ENCODE measurements around the gene PGRMC2.

PGRMC2 gene

DNA sequence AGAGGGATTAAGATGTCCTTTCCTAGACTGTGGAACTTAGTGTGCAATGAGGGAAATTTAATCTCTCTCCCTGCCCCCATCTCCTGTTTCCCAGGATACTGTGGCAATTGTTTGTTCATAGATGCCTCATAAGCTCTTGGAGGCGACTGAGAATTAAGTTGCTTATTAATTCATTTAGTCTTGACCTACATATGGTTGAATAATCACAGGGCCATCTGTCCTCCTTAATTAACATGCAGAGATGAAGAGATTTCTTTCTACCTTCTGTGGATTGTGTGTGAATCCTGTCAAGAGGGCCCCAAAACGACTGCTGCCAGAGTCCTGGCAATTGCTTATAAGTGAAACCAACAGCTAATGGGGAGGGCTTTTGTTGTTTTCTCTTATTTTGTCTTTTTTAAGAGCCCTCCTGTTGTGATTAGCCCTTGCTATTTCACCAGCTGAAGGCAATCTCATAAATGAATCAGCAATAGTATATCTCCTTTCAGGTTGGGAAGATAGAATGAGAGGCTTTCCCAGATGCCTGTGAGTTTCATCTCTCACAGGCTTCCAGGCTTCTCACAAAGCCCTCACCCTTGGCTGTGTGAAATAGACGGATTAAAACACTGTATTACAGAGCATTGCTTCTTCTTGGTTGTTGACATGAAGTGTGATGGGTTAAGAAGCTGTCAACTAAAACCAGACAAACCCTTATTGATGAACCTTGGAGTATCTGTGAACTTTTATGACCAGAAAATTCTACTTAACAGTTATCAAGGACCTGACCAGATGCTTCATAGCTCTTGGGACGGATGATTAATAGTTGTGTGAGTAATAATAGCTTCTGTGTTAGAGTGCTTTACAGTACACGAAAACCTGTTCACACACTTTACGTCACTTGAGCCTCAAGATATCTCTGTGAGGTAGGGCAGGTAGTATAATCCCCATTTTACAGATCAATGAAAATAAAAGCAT lies 58.5 kb downstream of the PGRMC2 start:
- no peak overlapping the region for H3K4me2 ChIP-seq (ENCODE audit: low read length, poor library complexity, severe bottlenecking)
- H4K8ac ChIP-seq (ENCODE audit: low read length), result no peak overlapping the region
- WGBS, result 69% methylated on average over 3 of the region's 6 CpGs
- no peak overlapping the region for H2AK5ac ChIP-seq (ENCODE audit: low read length, severe bottlenecking)
- no peak overlapping the region for H2BK120ac ChIP-seq (ENCODE audit: low read depth, low read length)
- no peak overlapping the region for H4K91ac ChIP-seq (ENCODE audit: low read length)
- no peak overlapping the region for H3K23ac ChIP-seq (ENCODE audit: low read length in 2 of 2)
- H2BK5ac ChIP-seq (ENCODE audit: low read depth, low read length, poor library complexity, severe bottlenecking), result no peak overlapping the region
- H3K18ac ChIP-seq (ENCODE audit: low read depth in 1 of 2, low read length in 2 of 2), result no peak overlapping the region
- no peaks in the 10 kb centered on the region for H3K27me3 ChIP-seq (ENCODE audit: control insufficient read depth in 1 of 2, insufficient read depth in 1 of 2, low read length in 2 of 2)
- no peaks in the 10 kb centered on the region for H3K9me3 ChIP-seq (ENCODE audit: control insufficient read depth, low read length)
- H3K4me3 ChIP-seq (ENCODE audit: insufficient read depth in 1 of 2, low read depth in 1 of 2, low read length in 2 of 2), result no peak overlapping the region
- H2BK15ac ChIP-seq (ENCODE audit: low read depth, poor library complexity, severe bottlenecking), result no peak overlapping the region
- peak overlapping the region; percentile 46 for H3K27ac ChIP-seq (ENCODE audit: low read length, poor library complexity, severe bottlenecking)
- peaks cover 4% of the 10 kb centered on the region for H3K4me1 ChIP-seq (ENCODE audit: control insufficient read depth, insufficient read depth, low read depth, low read length)
- H2AFZ ChIP-seq (ENCODE audit: low read depth, low read length), result no peak overlapping the region
- no peak overlapping the region for H2BK12ac ChIP-seq (ENCODE audit: low read length in 2 of 2)
- H3K79me1 ChIP-seq (replicated peaks; ENCODE audit: low read length, poor library complexity, severe bottlenecking), result no peaks in the 10 kb centered on the region
- peak; percentile 34 for DNase-seq
- no peak overlapping the region for H3K14ac ChIP-seq (ENCODE audit: low read length in 2 of 2)
- no peaks in the 10 kb centered on the region for H3K36me3 ChIP-seq (ENCODE audit: control insufficient read depth in 1 of 2, insufficient read depth in 2 of 2, low read depth in 1 of 2, low read length in 2 of 2)
- no peak overlapping the region for H3K4ac ChIP-seq (ENCODE audit: low read depth in 1 of 2, low read length in 2 of 2)
- H3K9ac ChIP-seq (ENCODE audit: low read length), result peak overlapping the region; percentile 30

DNA sequence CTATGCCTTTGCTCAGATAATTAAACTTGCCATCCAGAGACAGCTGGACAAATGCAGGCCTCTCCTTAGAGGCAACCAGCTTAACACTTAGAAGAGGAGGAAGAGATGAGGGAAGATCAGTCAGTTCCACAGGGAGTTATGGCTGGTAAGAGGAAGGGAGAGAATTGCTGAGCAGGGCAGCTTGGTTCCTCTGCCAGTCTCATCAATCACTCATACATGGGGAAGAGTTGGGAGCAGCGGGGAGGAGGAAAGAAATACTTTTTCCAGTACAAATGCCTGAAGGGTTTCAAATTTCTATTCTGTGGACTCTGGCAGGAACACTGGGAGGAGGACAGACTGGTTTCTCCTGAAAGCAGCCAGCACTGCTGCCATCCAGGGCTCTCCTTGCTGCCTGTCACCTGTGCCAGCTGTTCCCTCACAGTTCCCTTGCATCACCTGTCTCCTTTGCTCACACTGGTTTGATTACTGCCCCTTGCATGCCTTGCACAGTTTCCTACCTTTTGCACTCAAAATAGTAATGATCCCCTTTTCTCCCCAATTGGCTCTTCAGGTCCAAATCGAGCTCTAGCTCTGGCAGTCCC lies 59.5 kb downstream of the PGRMC2 start:
- Histone ChIP-seq H3K18ac (ENCODE audit: low read depth in 1 of 2, low read length in 2 of 2) (peak overlapping the region in 1 of 2 experiments; percentile 12), H3K27ac (ENCODE audit: low read length, poor library complexity, severe bottlenecking) (peak overlapping the region; percentile 71), H3K36me3 (ENCODE audit: control insufficient read depth in 1 of 2, insufficient read depth in 2 of 2, low read depth in 1 of 2, low read length in 2 of 2) (no peaks in the 10 kb centered on the region), H3K79me1 (replicated peaks; ENCODE audit: low read length, poor library complexity, severe bottlenecking) (no peaks in the 10 kb centered on the region), H2BK12ac (ENCODE audit: low read length in 2 of 2) (no peak overlapping the region), H3K4me3 (ENCODE audit: insufficient read depth in 1 of 2, low read depth in 1 of 2, low read length in 2 of 2) (no peak overlapping the region), H3K9ac (ENCODE audit: low read length) (no peak overlapping the region), H3K4ac (ENCODE audit: low read depth in 1 of 2, low read length in 2 of 2) (no peak overlapping the region), H2BK120ac (ENCODE audit: low read depth, low read length) (peak overlapping the region; percentile 73), H2BK15ac (ENCODE audit: low read depth, poor library complexity, severe bottlenecking) (no peak overlapping the region), H3K4me2 (ENCODE audit: low read length, poor library complexity, severe bottlenecking) (no peak overlapping the region), H3K23ac (ENCODE audit: low read length in 2 of 2) (no peak overlapping the region), H4K91ac (ENCODE audit: low read length) (no peak overlapping the region), H2BK5ac (ENCODE audit: low read depth, low read length, poor library complexity, severe bottlenecking) (no peak overlapping the region), H2AFZ (ENCODE audit: low read depth, low read length) (no peak overlapping the region), H3K27me3 (ENCODE audit: control insufficient read depth in 1 of 2, insufficient read depth in 1 of 2, low read length in 2 of 2) (no peaks in the 10 kb centered on the region), H2AK5ac (ENCODE audit: low read length, severe bottlenecking) (peak overlapping the region; percentile 80), H3K4me1 (ENCODE audit: control insufficient read depth, insufficient read depth, low read depth, low read length) (peaks cover 6% of the 10 kb centered on the region), H3K9me3 (ENCODE audit: control insufficient read depth, low read length) (no peaks in the 10 kb centered on the region), H4K8ac (ENCODE audit: low read length) (peak overlapping the region; percentile 3), H3K14ac (ENCODE audit: low read length in 2 of 2) (no peak overlapping the region)
- no peak for DNase-seq
- 90% methylated on average over 1 of the region's 2 CpGs for WGBS

DNA sequence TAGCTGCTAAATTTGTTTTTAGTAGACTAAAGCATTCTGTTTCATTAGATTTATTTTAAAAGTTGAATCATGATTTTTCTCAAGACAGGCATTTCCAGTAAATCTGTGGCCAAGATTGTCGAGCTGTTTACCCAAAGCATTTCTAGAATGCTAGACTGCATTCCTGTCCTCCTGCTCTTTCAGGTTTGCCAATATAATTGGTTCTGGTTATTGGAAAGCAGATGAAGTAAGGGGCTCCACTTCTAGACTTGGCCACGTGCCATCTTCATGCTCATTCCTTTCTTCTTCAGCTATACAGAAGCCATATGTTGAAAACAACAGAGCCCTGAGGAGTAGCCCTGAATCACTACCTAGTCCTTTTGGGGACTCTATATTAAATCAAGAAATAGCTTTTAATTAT lies 62.5 kb downstream of the PGRMC2 start:
- H4K91ac ChIP-seq (ENCODE audit: low read length), result no peak overlapping the region
- WGBS, result 35% methylated on average over 2 of the region's 2 CpGs
- no peak overlapping the region for H3K23ac ChIP-seq (ENCODE audit: low read length in 2 of 2)
- no peak overlapping the region for H2BK120ac ChIP-seq (ENCODE audit: low read depth, low read length)
- H3K4ac ChIP-seq (ENCODE audit: low read depth in 1 of 2, low read length in 2 of 2), result no peak overlapping the region
- no peak overlapping the region for H3K14ac ChIP-seq (ENCODE audit: low read length in 2 of 2)
- H3K36me3 ChIP-seq (ENCODE audit: control insufficient read depth in 1 of 2, insufficient read depth in 2 of 2, low read depth in 1 of 2, low read length in 2 of 2), result no peaks in the 10 kb centered on the region
- H3K4me3 ChIP-seq (ENCODE audit: insufficient read depth in 1 of 2, low read depth in 1 of 2, low read length in 2 of 2), result no peak overlapping the region
- no peak overlapping the region for H3K4me2 ChIP-seq (ENCODE audit: low read length, poor library complexity, severe bottlenecking)
- H3K18ac ChIP-seq (ENCODE audit: low read depth in 1 of 2, low read length in 2 of 2), result no peak overlapping the region
- DNase-seq, result peak; percentile 38
- H2BK12ac ChIP-seq (ENCODE audit: low read length in 2 of 2), result no peak overlapping the region
- H3K4me1 ChIP-seq (ENCODE audit: control insufficient read depth, insufficient read depth, low read depth, low read length), result peaks cover 11% of the 10 kb centered on the region
- H4K8ac ChIP-seq (ENCODE audit: low read length), result no peak overlapping the region
- no peak overlapping the region for H2BK5ac ChIP-seq (ENCODE audit: low read depth, low read length, poor library complexity, severe bottlenecking)
- no peak overlapping the region for H2AK5ac ChIP-seq (ENCODE audit: low read length, severe bottlenecking)
- no peaks in the 10 kb centered on the region for H3K27me3 ChIP-seq (ENCODE audit: control insufficient read depth in 1 of 2, insufficient read depth in 1 of 2, low read length in 2 of 2)
- no peaks in the 10 kb centered on the region for H3K9me3 ChIP-seq (ENCODE audit: control insufficient read depth, low read length)
- no peak overlapping the region for H2BK15ac ChIP-seq (ENCODE audit: low read depth, poor library complexity, severe bottlenecking)
- H2AFZ ChIP-seq (ENCODE audit: low read depth, low read length), result no peak overlapping the region
- H3K9ac ChIP-seq (ENCODE audit: low read length), result no peak overlapping the region
- peak overlapping the region; percentile 49 for H3K27ac ChIP-seq (ENCODE audit: low read length, poor library complexity, severe bottlenecking)
- no peaks in the 10 kb centered on the region for H3K79me1 ChIP-seq (replicated peaks; ENCODE audit: low read length, poor library complexity, severe bottlenecking)

GRCh38 chr4:128221586-128221985 lies 66.0 kb downstream of the PGRMC2 start:
- Histone ChIP-seq H2BK12ac (ENCODE audit: low read length in 2 of 2) (no peak overlapping the region), H3K4me2 (ENCODE audit: low read length, poor library complexity, severe bottlenecking) (no peak overlapping the region), H3K23ac (ENCODE audit: low read length in 2 of 2) (no peak overlapping the region), H2BK5ac (ENCODE audit: low read depth, low read length, poor library complexity, severe bottlenecking) (no peak overlapping the region), H3K18ac (ENCODE audit: low read depth in 1 of 2, low read length in 2 of 2) (no peak overlapping the region), H2BK120ac (ENCODE audit: low read depth, low read length) (no peak overlapping the region), H3K27ac (ENCODE audit: low read length, poor library complexity, severe bottlenecking) (peak overlapping the region; percentile 94), H3K79me1 (replicated peaks; ENCODE audit: low read length, poor library complexity, severe bottlenecking) (no peaks in the 10 kb centered on the region), H2AK5ac (ENCODE audit: low read length, severe bottlenecking) (no peak overlapping the region), H2BK15ac (ENCODE audit: low read depth, poor library complexity, severe bottlenecking) (no peak overlapping the region), H4K8ac (ENCODE audit: low read length) (no peak overlapping the region), H3K9ac (ENCODE audit: low read length) (no peak overlapping the region), H3K27me3 (ENCODE audit: control insufficient read depth in 1 of 2, insufficient read depth in 1 of 2, low read length in 2 of 2) (no peaks in the 10 kb centered on the region), H3K4me1 (ENCODE audit: control insufficient read depth, insufficient read depth, low read depth, low read length) (peaks cover 7% of the 10 kb centered on the region), H3K4me3 (ENCODE audit: insufficient read depth in 1 of 2, low read depth in 1 of 2, low read length in 2 of 2) (no peak overlapping the region), H3K14ac (ENCODE audit: low read length in 2 of 2) (no peak overlapping the region), H4K91ac (ENCODE audit: low read length) (no peak overlapping the region), H3K4ac (ENCODE audit: low read depth in 1 of 2, low read length in 2 of 2) (no peak overlapping the region), H2AFZ (ENCODE audit: low read depth, low read length) (no peak overlapping the region), H3K36me3 (ENCODE audit: control insufficient read depth in 1 of 2, insufficient read depth in 2 of 2, low read depth in 1 of 2, low read length in 2 of 2) (no peaks in the 10 kb centered on the region), H3K9me3 (ENCODE audit: control insufficient read depth, low read length) (no peaks in the 10 kb centered on the region)
- DNase-seq, result no peak
